KG1 (cell line): Measurements from ENCODE around the gene FSIP1.
A peak's percentile ranks its signal among the peaks of the same experiment; 100 is the strongest.

Source experiments
- DNase-seq: peaks from one replicate; lab custom pipeline; 2025; lab: John Stamatoyannopoulos, UW

FSIP1 gene

GRCh38 chr15:39720081-39720480 is 62.6 kb downstream of the FSIP1 start:
- no peak for DNase-seq

GRCh38 chr15:39719109-39719508 is 63.5 kb downstream of the FSIP1 start:
- no peak for DNase-seq

GRCh38 chr15:39717134-39717533 is 65.5 kb downstream of the FSIP1 start:
- DNase-seq, result no peak

- DNase-seq, result no peak
Measured at GRCh38 chr15:39714251-39714650, 68.4 kb downstream of the FSIP1 start.

GRCh38 chr15:39713846-39714245 is 68.8 kb downstream of the FSIP1 start:
- DNase-seq, result no peak

GRCh38 chr15:39710681-39711080 is 72.0 kb downstream of the FSIP1 start:
- DNase-seq, result no peak

GRCh38 chr15:39709941-39710340 is 72.7 kb downstream of the FSIP1 start:
- DNase-seq, result no peak

- no peak for DNase-seq
Measured at GRCh38 chr15:39706206-39706605, 76.4 kb downstream of the FSIP1 start.

GRCh38 chr15:39704689-39705088 is 78.0 kb downstream of the FSIP1 start:
- DNase-seq, result no peak

GRCh38 chr15:39704235-39704634 is 78.4 kb downstream of the FSIP1 start:
- no peak for DNase-seq

- no peak for DNase-seq
Measured at GRCh38 chr15:39701988-39702387, 80.7 kb downstream of the FSIP1 start.

- DNase-seq, result no peak
Measured at GRCh38 chr15:39700375-39700700, 82.3 kb downstream of the FSIP1 start.

- DNase-seq, result no peak
Measured at GRCh38 chr15:39699516-39700374, 82.9 kb downstream of the FSIP1 start.

GRCh38 chr15:39698444-39699390 is 83.9 kb downstream of the FSIP1 start:
- no peak for DNase-seq

GRCh38 chr15:39697509-39697908 is 85.1 kb downstream of the FSIP1 start:
- no peak for DNase-seq

- DNase-seq, result no peak
Measured at GRCh38 chr15:39695793-39696192, 86.8 kb downstream of the FSIP1 start.

GRCh38 chr15:39692356-39693327 is 90.0 kb downstream of the FSIP1 start:
- DNase-seq, result no peak

- DNase-seq, result no peak
Measured at GRCh38 chr15:39690881-39691634, 91.6 kb downstream of the FSIP1 start.

GRCh38 chr15:39687965-39688364 is 94.7 kb downstream of the FSIP1 start:
- DNase-seq, result no peak

- peak; percentile 33 for DNase-seq
Measured at GRCh38 chr15:39685999-39686613, 96.5 kb downstream of the FSIP1 start.

- no peak for DNase-seq
Measured at GRCh38 chr15:39685367-39685766, 97.3 kb downstream of the FSIP1 start.
